HepG2 (cell line): ENCODE results near the gene PRKCG.
"Not testable (repeated sequence)": the region's sequence is repeated elsewhere in the genome, so short reads cannot be mapped to it uniquely, and the experiment has no call there.

ENCODE experiments used
- CTCF ChIP-seq: sonication (generic); formaldehyde crosslinking; IDR thresholded peaks from 2 replicates; pipeline ENCODE4 v1.5.0; 2020; ENCODE audit warnings: mild to moderate bottlenecking, missing genetic modification reagents, moderate library complexity
- FOXA3 ChIP-seq: IDR thresholded peaks from 2 replicates; pipeline ENCODE4 v1.6.1; 2016; ENCODE audit warnings: missing genetic modification reagents, missing compliant biosample characterization
- HNRNPUL1 ChIP-seq: fragments of 200-400 bp; formaldehyde crosslinking; IDR thresholded peaks from 2 replicates; pipeline ENCODE4 v1.6.1; 2017; ENCODE audit warnings: low read depth, mild to moderate bottlenecking, low read length, moderate library complexity
- IRF1 ChIP-seq: sonication (generic); formaldehyde crosslinking; IDR thresholded peaks from 2 replicates; pipeline ENCODE4 v1.4.0; 2020; ENCODE audit warnings: low read depth, mild to moderate bottlenecking, missing genetic modification reagents
- SIN3A ChIP-seq: IDR thresholded peaks from 2 replicates; pipeline ENCODE4 v1.6.1; 2011; ENCODE audit warnings: low read depth, mild to moderate bottlenecking, control low read depth, low read length, borderline replicate concordance
- ZBTB20 ChIP-seq: sonication (generic); formaldehyde crosslinking; IDR thresholded peaks from 2 replicates; pipeline ENCODE4 v1.8.1; 2023; ENCODE audit warnings: missing genetic modification reagents, low read depth, mild to moderate bottlenecking, borderline replicate concordance
- ZBTB49 ChIP-seq: sonication (generic); formaldehyde crosslinking; IDR thresholded peaks from 2 replicates; pipeline ENCODE4 v1.4.0; 2020; ENCODE audit warnings: missing genetic modification reagents, borderline replicate concordance
- ZNF580 ChIP-seq: IDR thresholded peaks from 2 replicates; pipeline ENCODE4 v1.6.1; 2016; ENCODE audit warnings: low read depth, borderline replicate concordance
- ZNF672 ChIP-seq: sonication (generic); formaldehyde crosslinking; IDR thresholded peaks from 2 replicates; pipeline ENCODE4 v1.8.1; 2022; ENCODE audit warnings: missing genetic modification reagents

GRCh38 chr19:53948611-53949010 is 66.6 kb downstream of the PRKCG start:
- TF ChIP-seq IRF1 (CRISPR knock-in tag); CTCF; HNRNPUL1; FOXA3; ZBTB20 (CRISPR knock-in tag); ZNF580 (CRISPR knock-in tag); ZNF672; SIN3A; ZBTB49 (CRISPR knock-in tag): not testable (repeated sequence)
